ENCODE data around the gene ANTXR1.

The ANTXR1 gene

DNA sequence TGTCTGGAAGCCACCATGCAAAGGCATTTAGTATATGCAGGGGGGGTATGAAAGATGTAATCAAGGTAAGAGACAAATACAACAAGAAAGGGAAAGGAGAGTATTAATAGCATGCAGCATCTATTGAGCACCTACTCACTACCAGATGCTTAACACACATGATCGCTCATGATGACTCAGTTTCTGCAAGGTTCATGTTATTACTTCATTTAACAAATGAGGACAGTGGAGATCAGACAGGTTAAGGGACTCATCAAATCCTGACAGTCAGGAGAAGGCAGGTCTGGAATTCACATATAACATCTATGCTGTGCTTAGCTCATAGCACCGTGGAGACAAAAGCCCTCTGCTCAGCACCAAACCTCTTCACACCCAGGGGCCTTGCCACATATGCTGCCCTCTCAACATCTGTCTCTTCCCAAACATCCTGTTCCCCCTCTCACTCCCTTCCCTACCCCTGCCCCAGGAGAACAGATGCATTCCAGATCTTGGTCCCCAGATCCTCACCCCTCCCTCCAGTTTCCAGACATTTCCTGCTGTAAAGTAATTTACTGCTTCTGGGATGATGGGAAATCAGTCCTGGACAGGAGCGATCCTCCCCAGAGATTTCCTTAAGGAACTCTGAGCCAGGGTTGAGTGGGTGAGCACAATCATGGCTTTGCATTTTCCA lies 155.3 kb downstream of the ANTXR1 start:
- no peaks in the 10 kb centered on the region for H3K27me3 ChIP-seq (ENCODE audit: insufficient read depth, low read depth, severe bottlenecking)
- H3K9me3 ChIP-seq (ENCODE audit: severe bottlenecking): no peaks in the 10 kb centered on the region
- H3K27ac ChIP-seq: no peak overlapping the region
- no peaks in the 10 kb centered on the region for H3K36me3 ChIP-seq
- no peak for DNase-seq
- no peak overlapping the region for H3K4me3 ChIP-seq (ENCODE audit: low read depth, low read length)
- TF ChIP-seq, protein P1, sequence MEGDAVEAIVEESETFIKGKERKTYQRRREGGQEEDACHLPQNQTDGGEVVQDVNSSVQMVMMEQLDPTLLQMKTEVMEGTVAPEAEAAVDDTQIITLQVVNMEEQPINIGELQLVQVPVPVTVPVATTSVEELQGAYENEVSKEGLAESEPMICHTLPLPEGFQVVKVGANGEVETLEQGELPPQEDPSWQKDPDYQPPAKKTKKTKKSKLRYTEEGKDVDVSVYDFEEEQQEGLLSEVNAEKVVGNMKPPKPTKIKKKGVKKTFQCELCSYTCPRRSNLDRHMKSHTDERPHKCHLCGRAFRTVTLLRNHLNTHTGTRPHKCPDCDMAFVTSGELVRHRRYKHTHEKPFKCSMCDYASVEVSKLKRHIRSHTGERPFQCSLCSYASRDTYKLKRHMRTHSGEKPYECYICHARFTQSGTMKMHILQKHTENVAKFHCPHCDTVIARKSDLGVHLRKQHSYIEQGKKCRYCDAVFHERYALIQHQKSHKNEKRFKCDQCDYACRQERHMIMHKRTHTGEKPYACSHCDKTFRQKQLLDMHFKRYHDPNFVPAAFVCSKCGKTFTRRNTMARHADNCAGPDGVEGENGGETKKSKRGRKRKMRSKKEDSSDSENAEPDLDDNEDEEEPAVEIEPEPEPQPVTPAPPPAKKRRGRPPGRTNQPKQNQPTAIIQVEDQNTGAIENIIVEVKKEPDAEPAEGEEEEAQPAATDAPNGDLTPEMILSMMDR (IDR thresholded peaks at IDR 0.05; ENCODE audit: low read depth, low read length): no peak

GRCh38 chr2:69168950-69169654 lies 156.1 kb downstream of the ANTXR1 start:
- no peaks in the 10 kb centered on the region for H3K9me3 ChIP-seq (ENCODE audit: severe bottlenecking)
- no peaks in the 10 kb centered on the region for H3K27me3 ChIP-seq (ENCODE audit: insufficient read depth, low read depth, severe bottlenecking)
- TF ChIP-seq, protein P1 (IDR thresholded peaks at IDR 0.05; ENCODE audit: low read depth, low read length): no peak
- no peak overlapping the region for H3K27ac ChIP-seq
- no peak overlapping the region for H3K4me3 ChIP-seq (ENCODE audit: low read depth, low read length)
- DNase-seq: no peak
- no peaks in the 10 kb centered on the region for H3K36me3 ChIP-seq

GRCh38 chr2:69169655-69170389 lies 156.8 kb downstream of the ANTXR1 start:
- no peak overlapping the region for H3K4me3 ChIP-seq (ENCODE audit: low read depth, low read length)
- no peaks in the 10 kb centered on the region for H3K36me3 ChIP-seq
- no peaks in the 10 kb centered on the region for H3K9me3 ChIP-seq (ENCODE audit: severe bottlenecking)
- H3K27ac ChIP-seq: peak overlapping the region; percentile 10; the same call in 1 of the 2 replicates
- DNase-seq: peak; percentile 57
- H3K27me3 ChIP-seq (ENCODE audit: insufficient read depth, low read depth, severe bottlenecking): no peaks in the 10 kb centered on the region
- TF ChIP-seq, protein P1 (IDR thresholded peaks at IDR 0.05; ENCODE audit: low read depth, low read length): no peak

GRCh38 chr2:69170661-69171060 lies 157.7 kb downstream of the ANTXR1 start:
- TF ChIP-seq, protein P1 (IDR thresholded peaks at IDR 0.05; ENCODE audit: low read depth, low read length): no peak
- Histone ChIP-seq H3K4me3 (ENCODE audit: low read depth, low read length) (no peak overlapping the region), H3K27me3 (ENCODE audit: insufficient read depth, low read depth, severe bottlenecking) (no peaks in the 10 kb centered on the region), H3K9me3 (ENCODE audit: severe bottlenecking) (no peaks in the 10 kb centered on the region), H3K27ac (no peak overlapping the region), H3K36me3 (no peaks in the 10 kb centered on the region)
- no peak for DNase-seq

DNA sequence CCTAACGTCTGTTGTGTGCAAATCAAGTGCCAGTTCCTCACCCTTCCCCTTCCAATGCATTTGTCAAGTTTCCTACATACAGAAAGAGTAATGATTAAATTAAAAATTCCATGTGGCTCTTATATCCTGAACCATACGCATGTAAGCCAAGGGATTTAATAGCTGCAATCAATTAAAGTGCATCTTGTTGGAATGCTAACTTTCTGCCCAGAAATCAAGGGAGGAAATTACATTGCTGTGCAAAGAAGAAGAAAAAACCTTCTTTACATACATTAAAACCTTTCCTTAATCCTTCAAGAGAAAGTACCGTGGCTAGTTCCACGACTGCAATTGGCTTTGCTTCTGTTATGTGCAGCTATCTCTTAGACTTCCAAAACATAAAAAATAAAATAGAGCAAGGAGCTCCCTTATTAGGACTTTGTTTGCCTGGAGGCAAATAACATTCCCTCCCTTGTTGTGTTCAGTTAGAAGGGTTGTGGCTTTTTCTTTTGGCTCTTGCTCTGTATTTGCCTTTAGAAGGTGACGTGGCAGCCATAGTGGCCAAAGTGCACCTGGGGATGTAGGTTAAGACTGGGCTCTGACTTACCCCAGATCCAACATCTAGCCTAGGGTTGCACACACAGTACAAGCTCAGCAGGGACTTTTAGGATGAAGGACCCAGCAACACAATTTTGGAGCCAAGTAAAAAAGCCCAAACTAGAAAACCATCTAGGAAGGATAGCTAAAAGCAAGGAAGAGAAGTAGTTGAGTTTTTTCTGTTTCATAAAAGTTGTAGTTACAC lies 158.3 kb downstream of the ANTXR1 start:
- DNase-seq: no peak
- TF ChIP-seq, protein P1 (IDR thresholded peaks at IDR 0.05; ENCODE audit: low read depth, low read length): no peak
- Histone ChIP-seq H3K36me3 (no peaks in the 10 kb centered on the region), H3K27me3 (ENCODE audit: insufficient read depth, low read depth, severe bottlenecking) (no peaks in the 10 kb centered on the region), H3K9me3 (ENCODE audit: severe bottlenecking) (no peaks in the 10 kb centered on the region), H3K27ac (no peak overlapping the region), H3K4me3 (ENCODE audit: low read depth, low read length) (no peak overlapping the region)
